PC-3 (cell line): ENCODE data around the gene CSH1. TPM values are rescaled to one million over a fixed set of nuclear protein-coding genes. Genes with fewer than 3 reads are reported as not detected.
A peak's percentile ranks its signal among the peaks of the same experiment; 100 is the strongest.
"Not testable (repeated sequence)": the region's sequence is repeated elsewhere in the genome, so short reads cannot be mapped to it uniquely, and the experiment has no call there.

ENCODE experiments used
- ATAC-seq: fragments of 200-7000 bp; cut with Tn5 transposase; 2 replicates; pipeline ENCODE4 v1.9.1; 2020; ENCODE audit warnings: mild to moderate bottlenecking, moderate library complexity
- BruUV-seq: library from RNA; stranded (reverse); fragments of 400-500 nt; replicated peaks from 2 replicates; lab custom pipeline; 2021; lab: Mats Ljungman, UMichigan
- CTCF ChIA-PET: fragments of 300-600 bp; sonication (Branson Sonifier 250); formaldehyde crosslinking; loops from one replicate; lab custom pipeline; 2022; ENCODE audit warnings: antibody characterized with exemption; lab: Charles Lee
- POLR2A ChIA-PET: fragments of 300-600 bp; sonication (Branson Sonifier 250); formaldehyde crosslinking; loops from one replicate; lab custom pipeline; 2022; ENCODE audit warnings: antibody characterized with exemption; ENCODE audit not compliant: unreplicated experiment; lab: Charles Lee
- DNase-seq: peaks from one replicate; pipeline ENCODE4 v3.0.0-alpha.2; 2015
- H2AFZ ChIP-seq: fragments of 300-600 bp; sonication (generic); 2 replicates; pipeline ENCODE4 v1.6.0; 2016; ENCODE audit warnings: antibody characterized with exemption, low read length
- H3F3A ChIP-seq: fragments of 300-600 bp; sonication (generic); one replicate; pipeline ENCODE4 v1.6.0; 2017; ENCODE audit warnings: antibody characterized with exemption, low read length, control low read depth, mild to moderate bottlenecking; ENCODE audit not compliant: unreplicated experiment
- H3K27ac ChIP-seq: fragments of 300-600 bp; sonication (generic); 2 replicates; pipeline ENCODE4 v1.5.1; 2016; ENCODE audit warnings: mild to moderate bottlenecking, low read length
- H3K27me3 ChIP-seq: fragments of 300-600 bp; sonication (generic); 2 replicates; pipeline ENCODE4 v1.6.1; 2016; ENCODE audit warnings: low read length, mixed read lengths
- H3K36me3 ChIP-seq: fragments of 300-600 bp; sonication (generic); 2 replicates; pipeline ENCODE4 v1.6.1; 2016; ENCODE audit warnings: low read depth, mixed run types, low read length, mixed read lengths
- H3K4me1 ChIP-seq: fragments of 300-600 bp; sonication (generic); 2 replicates; pipeline ENCODE4 v1.5.1; 2016; ENCODE audit warnings: low read length; ENCODE audit not compliant: insufficient read depth
- H3K4me2 ChIP-seq: fragments of 300-600 bp; sonication (generic); 2 replicates; pipeline ENCODE4 v1.6.0; 2016; ENCODE audit warnings: low read length
- H3K4me3 ChIP-seq: fragments of 300-600 bp; sonication (generic); 2 replicates; pipeline ENCODE4 v1.5.1; 2016; ENCODE audit warnings: mild to moderate bottlenecking, low read length, mixed read lengths
- H3K79me2 ChIP-seq: fragments of 300-600 bp; sonication (generic); 2 replicates; pipeline ENCODE4 v1.6.1; 2017; ENCODE audit warnings: low read length, mixed read lengths
- H3K9ac ChIP-seq: fragments of 300-600 bp; sonication (generic); 2 replicates; pipeline ENCODE4 v1.6.0; 2016; ENCODE audit warnings: mild to moderate bottlenecking, low read length
- H3K9me2 ChIP-seq: fragments of 300-600 bp; sonication (generic); replicated peaks from 2 replicates; pipeline ENCODE4 v1.6.1; 2016; ENCODE audit warnings: mixed run types, low read length, mixed read lengths
- H3K9me3 ChIP-seq: fragments of 300-600 bp; sonication (generic); 2 replicates; pipeline ENCODE4 v1.6.1; 2016; ENCODE audit warnings: low read length, mixed read lengths
- H4K20me1 ChIP-seq: fragments of 300-600 bp; sonication (generic); 2 replicates; pipeline ENCODE4 v1.6.1; 2016; ENCODE audit warnings: low read length, mixed read lengths
- EZH2 ChIP-seq: fragments of 300-600 bp; sonication (generic); IDR thresholded peaks from one replicate; pipeline ENCODE4 v1.6.1; 2017; ENCODE audit warnings: antibody characterized with exemption, mild to moderate bottlenecking, low read length; ENCODE audit not compliant: unreplicated experiment
- EZH2phosphoT487 ChIP-seq: fragments of 300-600 bp; sonication (generic); IDR thresholded peaks from 2 replicates; pipeline ENCODE4 v1.6.1; 2018; ENCODE audit warnings: mild to moderate bottlenecking, antibody characterized with exemption, low read length, borderline replicate concordance
- intact Hi-C: fragments of 100-400 bp; cut with micrococcal nuclease; formaldehyde crosslinking; loops from 2 replicates; pipeline ENCODE4 v1.9.0; 2023
- total RNA-seq: library from RNA; depleted of rRNA; stranded (reverse); fragments of >200 nt; gene quantifications from 2 replicates; pipeline ENCODE4 v1.2.3, GENCODE V29; 2014
- TF ChIP-seq, protein P1 (sequence below): fragments of 300-600 bp; sonication (generic); conservative IDR thresholded peaks from 2 replicates; pipeline ENCODE4 v1.5.1; 2017; ENCODE audit warnings: antibody characterized with exemption, low read depth, mild to moderate bottlenecking, low read length

CSH1 gene
- total RNA-seq, 1 experiment from 2014 or later, result not detected

DNA sequence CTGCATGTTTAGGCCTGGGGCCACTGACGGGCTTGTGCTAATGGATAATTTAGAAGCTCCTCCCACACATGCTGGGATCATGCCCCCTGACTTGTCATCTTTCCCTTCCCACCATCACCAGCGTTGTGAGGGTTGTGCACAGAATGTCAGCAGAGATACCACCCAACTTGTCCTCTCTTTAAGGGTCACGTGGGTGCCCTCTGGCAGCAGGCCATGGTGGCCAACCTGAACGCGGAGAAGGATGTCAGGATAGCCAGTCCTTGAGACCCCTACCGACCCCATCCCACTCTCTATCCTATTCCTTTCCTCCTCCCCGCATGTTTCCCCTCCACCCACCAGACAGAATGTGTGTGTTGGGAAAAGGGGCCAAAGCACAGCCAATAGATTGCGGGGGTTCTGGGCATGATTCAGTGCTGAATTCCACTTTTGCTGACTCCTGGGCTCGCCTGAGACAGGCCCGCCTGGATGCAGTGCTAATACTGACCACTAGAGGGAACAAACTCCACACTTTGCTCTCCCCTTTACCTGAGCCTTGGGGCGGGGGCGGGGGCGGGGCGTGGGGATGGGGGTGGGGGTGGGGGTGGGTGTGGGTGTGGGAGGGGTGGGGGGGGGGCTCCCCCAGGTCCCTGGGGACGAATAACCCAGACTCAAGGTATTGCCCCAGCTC lies 14.3 kb downstream of the CSH1 start, which contains the start of gene GH2:
GH2 (minus strand) TSS at position 10 of the 667 bp plus-strand sequence. CDS start 143 bp downstream, outside the sequence.
- no peaks in the 10 kb centered on the region for H3F3A ChIP-seq
- no peak within 1 kb of the TSS for H3K4me3 ChIP-seq
- H3K27ac ChIP-seq, result no peak within 1 kb of the TSS
- ATAC-seq (peak; percentile 95), DNase-seq (peak; percentile 79)
- no peaks in the 10 kb centered on the region for H3K4me1 ChIP-seq
- no peak within 1 kb of the TSS for H3K9ac ChIP-seq
- no peaks in the 10 kb centered on the region for H3K36me3 ChIP-seq
- no peaks in the 10 kb centered on the region for H3K9me3 ChIP-seq
- H2AFZ ChIP-seq, result no peak within 1 kb of the TSS
- no peaks in the 10 kb centered on the region for H4K20me1 ChIP-seq
- ChIA-PET CTCF (no interaction called here), POLR2A (no interaction called here)
- no peak within 1 kb of the TSS for H3K4me2 ChIP-seq
- peaks cover 2% of the 10 kb centered on the region; the same call in 1 of the 2 replicates for H3K27me3 ChIP-seq
- no peaks in the 10 kb centered on the region for H3K79me2 ChIP-seq
- BruUV-seq, result no TSS peak
- TF ChIP-seq, protein P1, sequence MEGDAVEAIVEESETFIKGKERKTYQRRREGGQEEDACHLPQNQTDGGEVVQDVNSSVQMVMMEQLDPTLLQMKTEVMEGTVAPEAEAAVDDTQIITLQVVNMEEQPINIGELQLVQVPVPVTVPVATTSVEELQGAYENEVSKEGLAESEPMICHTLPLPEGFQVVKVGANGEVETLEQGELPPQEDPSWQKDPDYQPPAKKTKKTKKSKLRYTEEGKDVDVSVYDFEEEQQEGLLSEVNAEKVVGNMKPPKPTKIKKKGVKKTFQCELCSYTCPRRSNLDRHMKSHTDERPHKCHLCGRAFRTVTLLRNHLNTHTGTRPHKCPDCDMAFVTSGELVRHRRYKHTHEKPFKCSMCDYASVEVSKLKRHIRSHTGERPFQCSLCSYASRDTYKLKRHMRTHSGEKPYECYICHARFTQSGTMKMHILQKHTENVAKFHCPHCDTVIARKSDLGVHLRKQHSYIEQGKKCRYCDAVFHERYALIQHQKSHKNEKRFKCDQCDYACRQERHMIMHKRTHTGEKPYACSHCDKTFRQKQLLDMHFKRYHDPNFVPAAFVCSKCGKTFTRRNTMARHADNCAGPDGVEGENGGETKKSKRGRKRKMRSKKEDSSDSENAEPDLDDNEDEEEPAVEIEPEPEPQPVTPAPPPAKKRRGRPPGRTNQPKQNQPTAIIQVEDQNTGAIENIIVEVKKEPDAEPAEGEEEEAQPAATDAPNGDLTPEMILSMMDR, result peak; percentile 62
- TF ChIP-seq EZH2, result no peak
- TF ChIP-seq EZH2phosphoT487, result no peak
- intact Hi-C loops, result no loop called here
- H3K9me2 ChIP-seq, result no peaks in the 10 kb centered on the region

DNA sequence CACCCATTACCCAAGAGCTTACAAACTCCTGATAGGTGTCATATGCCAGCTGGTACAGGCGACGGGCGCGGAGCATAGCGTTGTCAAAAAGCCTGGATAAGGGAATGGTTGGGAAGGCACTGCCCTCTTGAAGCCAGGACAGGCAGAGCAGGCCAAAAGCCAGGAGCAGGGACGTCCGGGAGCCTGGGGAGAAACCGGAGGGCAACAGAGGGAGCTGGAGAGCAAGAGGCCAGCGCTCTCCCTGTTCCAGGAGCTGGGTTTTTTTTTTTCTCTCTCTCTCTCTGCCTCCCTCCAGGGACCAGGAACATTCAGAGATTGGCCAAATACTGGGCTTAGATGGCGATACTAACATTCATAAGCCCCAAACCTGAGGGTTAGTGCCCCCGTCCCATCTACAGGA lies 15.0 kb downstream of the CSH1 start:
- H3K27me3 ChIP-seq, H3K4me3 ChIP-seq, H3K4me1 ChIP-seq, H3F3A ChIP-seq, H4K20me1 ChIP-seq, H3K79me2 ChIP-seq, H3K27ac ChIP-seq, H3K9me2 ChIP-seq, ATAC-seq, H2AFZ ChIP-seq, H3K9me3 ChIP-seq, H3K36me3 ChIP-seq, DNase-seq, H3K9ac ChIP-seq, intact Hi-C loops, H3K4me2 ChIP-seq, BruUV-seq, POLR2A ChIA-PET: not testable (repeated sequence)
- TF ChIP-seq, protein P1, result 0 out of 2 replicates have a peak, but pooled peaks have one; percentile 13
- CTCF ChIA-PET, result interaction anchor here (0.6 kb wide), 1 partner anchor 193 kb away, joined by 3 read pairs; no protein-coding TSS in a partner anchor

DNA sequence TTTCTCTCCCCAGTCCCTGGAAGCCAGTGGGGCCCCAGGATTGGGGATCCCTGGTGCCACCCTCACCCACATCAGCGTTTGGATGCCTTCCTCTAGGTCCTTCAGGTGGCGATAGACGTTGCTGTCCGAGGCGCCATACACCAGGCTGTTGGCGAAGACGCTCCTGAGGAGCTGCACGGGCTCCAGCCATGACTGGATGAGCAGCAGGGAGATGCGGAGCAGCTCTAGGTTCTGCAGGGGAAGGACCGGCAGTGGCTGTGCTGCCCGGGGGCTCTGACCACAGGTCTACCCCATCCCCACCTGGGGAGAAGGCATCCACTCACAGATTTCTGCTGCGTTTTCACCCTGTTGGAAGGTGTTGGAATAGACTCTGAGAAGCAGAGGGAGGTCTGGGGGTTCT lies 15.7 kb downstream of the CSH1 start:
- Histone ChIP-seq H3K27me3 (peaks cover 7% of the 10 kb centered on the region; the same call in 1 of the 2 replicates), H3K9me2 (no peaks in the 10 kb centered on the region), H3K4me2 (no peak overlapping the region), H3F3A (no peaks in the 10 kb centered on the region), H3K4me1 (no peaks in the 10 kb centered on the region), H2AFZ (no peak overlapping the region), H4K20me1 (no peaks in the 10 kb centered on the region), H3K79me2 (no peaks in the 10 kb centered on the region), H3K9ac (no peak overlapping the region), H3K36me3 (no peaks in the 10 kb centered on the region), H3K9me3 (no peaks in the 10 kb centered on the region), H3K4me3 (no peak overlapping the region), H3K27ac (no peak overlapping the region)
- POLR2A ChIA-PET, result no interaction called here
- BruUV-seq, result no TSS peak
- ATAC-seq (no peak), DNase-seq (no peak)
- no peak for TF ChIP-seq EZH2phosphoT487
- TF ChIP-seq, protein P1, result no peak
- no peak for TF ChIP-seq EZH2
- CTCF ChIA-PET, result interaction anchor here (0.6 kb wide), 1 partner anchor 193 kb away, joined by 3 read pairs; no protein-coding TSS in a partner anchor
- intact Hi-C loops, result no loop called here

DNA sequence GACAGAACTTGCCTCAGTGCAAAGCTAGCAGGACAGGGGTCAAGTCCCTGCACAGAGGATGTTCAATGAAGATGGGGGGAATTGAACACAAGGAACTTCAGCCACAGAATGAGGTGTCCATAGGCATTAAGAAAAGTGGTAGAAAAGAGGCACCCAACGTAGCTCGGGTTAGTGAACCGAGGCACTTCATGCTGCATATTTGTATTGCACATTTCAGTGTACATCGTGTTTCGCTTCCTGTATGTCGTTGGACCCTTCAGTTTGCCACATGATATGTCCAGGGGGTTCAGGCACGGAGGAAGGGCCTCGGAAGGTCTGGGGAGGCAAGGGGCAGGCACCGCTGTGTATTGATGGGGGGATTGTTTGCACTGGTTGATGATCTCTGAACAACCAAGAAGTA lies 18.0 kb downstream of the CSH1 start:
- intact Hi-C loops, ATAC-seq, H3K4me1 ChIP-seq, H2AFZ ChIP-seq, BruUV-seq, H3K36me3 ChIP-seq, H4K20me1 ChIP-seq, H3K4me2 ChIP-seq, POLR2A ChIA-PET, H3K27ac ChIP-seq, H3K9ac ChIP-seq, DNase-seq, H3K4me3 ChIP-seq, H3K9me2 ChIP-seq, H3K9me3 ChIP-seq, H3K79me2 ChIP-seq, H3K27me3 ChIP-seq, H3F3A ChIP-seq: not testable (repeated sequence)
- CTCF ChIA-PET, result interaction anchor here (0.6 kb wide), 2 partner anchors 35 to 716 kb away, joined by 3 to 14 read pairs; no protein-coding TSS in a partner anchor
